ENCODE data around the gene PHF2.

PHF2 gene

GRCh38 chr9:93613174-93613573 lies 36.8 kb downstream of the PHF2 start:
- Histone ChIP-seq H3K27me3 (ENCODE audit: low read depth, low read length) (no peaks in the 10 kb centered on the region), H3K4me1 (ENCODE audit: low read length) (peaks cover 7% of the 10 kb centered on the region), H3K4me3 (ENCODE audit: low read length) (no peak overlapping the region), H3K36me3 (replicated peaks; ENCODE audit: low read depth, low read length) (no peaks in the 10 kb centered on the region), H3K9ac (ENCODE audit: low read length) (no peak overlapping the region), H3K9me3 (ENCODE audit: insufficient read depth, low read length) (peaks cover 9% of the 10 kb centered on the region; the same call in 1 of the 2 replicates), H4K20me1 (ENCODE audit: insufficient read depth, low read length) (peaks cover 20% of the 10 kb centered on the region), H3K79me2 (ENCODE audit: low read length) (peaks cover 36% of the 10 kb centered on the region), H2AFZ (ENCODE audit: low read depth, low read length) (no peak overlapping the region), H3K27ac (ENCODE audit: low read length) (no peak overlapping the region), H3K4me2 (ENCODE audit: low read length) (no peak overlapping the region)
- no peak for TF ChIP-seq EZH2phosphoT487 (IDR thresholded peaks at IDR 0.05; ENCODE audit: low read depth)
- TF ChIP-seq, protein P1, sequence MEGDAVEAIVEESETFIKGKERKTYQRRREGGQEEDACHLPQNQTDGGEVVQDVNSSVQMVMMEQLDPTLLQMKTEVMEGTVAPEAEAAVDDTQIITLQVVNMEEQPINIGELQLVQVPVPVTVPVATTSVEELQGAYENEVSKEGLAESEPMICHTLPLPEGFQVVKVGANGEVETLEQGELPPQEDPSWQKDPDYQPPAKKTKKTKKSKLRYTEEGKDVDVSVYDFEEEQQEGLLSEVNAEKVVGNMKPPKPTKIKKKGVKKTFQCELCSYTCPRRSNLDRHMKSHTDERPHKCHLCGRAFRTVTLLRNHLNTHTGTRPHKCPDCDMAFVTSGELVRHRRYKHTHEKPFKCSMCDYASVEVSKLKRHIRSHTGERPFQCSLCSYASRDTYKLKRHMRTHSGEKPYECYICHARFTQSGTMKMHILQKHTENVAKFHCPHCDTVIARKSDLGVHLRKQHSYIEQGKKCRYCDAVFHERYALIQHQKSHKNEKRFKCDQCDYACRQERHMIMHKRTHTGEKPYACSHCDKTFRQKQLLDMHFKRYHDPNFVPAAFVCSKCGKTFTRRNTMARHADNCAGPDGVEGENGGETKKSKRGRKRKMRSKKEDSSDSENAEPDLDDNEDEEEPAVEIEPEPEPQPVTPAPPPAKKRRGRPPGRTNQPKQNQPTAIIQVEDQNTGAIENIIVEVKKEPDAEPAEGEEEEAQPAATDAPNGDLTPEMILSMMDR (IDR thresholded peaks at IDR 0.05; ENCODE audit: low read depth, low read length): no peak

DNA sequence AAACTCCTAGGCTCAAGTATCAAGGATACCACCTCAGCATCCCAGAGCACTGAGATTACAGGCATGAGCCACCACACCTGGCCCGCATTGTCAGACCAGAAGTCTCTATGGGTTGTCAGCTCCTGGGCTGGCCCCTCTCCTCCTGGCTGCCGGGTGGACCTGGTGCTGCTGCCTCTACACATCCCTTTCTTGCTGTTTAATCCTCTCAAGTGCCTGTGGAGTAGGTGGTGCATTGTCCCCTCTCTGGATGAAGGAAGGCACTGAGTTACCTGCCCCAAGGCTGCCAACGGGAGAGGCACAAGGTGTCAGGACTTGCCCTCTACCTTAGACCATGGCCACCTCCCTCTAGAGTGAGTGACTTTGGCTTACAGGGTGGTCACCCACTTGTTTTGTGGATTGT lies 37.4 kb downstream of the PHF2 start:
- no peak overlapping the region for H2AFZ ChIP-seq (ENCODE audit: low read depth, low read length)
- H3K27ac ChIP-seq (ENCODE audit: low read length): no peak overlapping the region
- TF ChIP-seq, protein P1 (IDR thresholded peaks at IDR 0.05; ENCODE audit: low read depth, low read length): no peak
- TF ChIP-seq EZH2phosphoT487 (IDR thresholded peaks at IDR 0.05; ENCODE audit: low read depth): no peak
- H3K4me3 ChIP-seq (ENCODE audit: low read length): no peak overlapping the region
- H4K20me1 ChIP-seq (ENCODE audit: insufficient read depth, low read length): peaks cover 23% of the 10 kb centered on the region
- H3K36me3 ChIP-seq (replicated peaks; ENCODE audit: low read depth, low read length): no peaks in the 10 kb centered on the region
- peaks cover 7% of the 10 kb centered on the region for H3K4me1 ChIP-seq (ENCODE audit: low read length)
- H3K9ac ChIP-seq (ENCODE audit: low read length): no peak overlapping the region
- H3K79me2 ChIP-seq (ENCODE audit: low read length): peaks cover 38% of the 10 kb centered on the region
- H3K4me2 ChIP-seq (ENCODE audit: low read length): no peak overlapping the region
- no peaks in the 10 kb centered on the region for H3K27me3 ChIP-seq (ENCODE audit: low read depth, low read length)
- peaks cover 9% of the 10 kb centered on the region; the same call in 1 of the 2 replicates for H3K9me3 ChIP-seq (ENCODE audit: insufficient read depth, low read length)

DNA sequence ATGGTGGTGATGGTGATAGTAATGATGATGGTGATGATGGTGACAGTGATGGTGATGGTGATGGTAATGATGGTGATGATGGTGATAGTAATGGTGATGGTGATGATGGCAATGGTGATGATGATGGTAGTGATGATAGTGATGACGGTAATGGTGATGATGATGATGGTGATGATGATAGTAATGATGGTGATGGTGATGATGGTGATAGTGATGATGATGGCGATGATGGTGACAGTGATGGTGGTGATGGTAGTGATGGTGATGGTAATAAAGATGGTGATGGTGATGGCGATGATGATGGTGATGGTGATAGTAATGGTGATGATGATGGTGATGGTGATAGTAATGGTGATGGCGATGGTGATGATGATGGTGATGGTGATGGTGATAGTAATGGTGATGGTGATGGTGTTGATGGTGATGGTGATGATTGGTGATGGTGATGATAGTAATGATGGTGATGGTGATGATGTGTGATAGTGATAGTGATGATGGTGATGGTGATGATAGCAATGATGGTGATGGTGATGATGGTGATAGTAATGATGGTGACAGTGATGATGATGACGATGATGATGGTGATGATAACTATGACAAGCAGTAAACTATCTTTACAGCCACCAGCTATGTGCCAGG lies 38.6 kb downstream of the PHF2 start:
- no peak overlapping the region for H3K4me3 ChIP-seq (ENCODE audit: low read length)
- H3K4me1 ChIP-seq (ENCODE audit: low read length): peaks cover 7% of the 10 kb centered on the region
- H3K27me3 ChIP-seq (ENCODE audit: low read depth, low read length): no peaks in the 10 kb centered on the region
- no peak overlapping the region for H3K27ac ChIP-seq (ENCODE audit: low read length)
- H3K79me2 ChIP-seq (ENCODE audit: low read length): peaks cover 45% of the 10 kb centered on the region
- H4K20me1 ChIP-seq (ENCODE audit: insufficient read depth, low read length): peaks cover 27% of the 10 kb centered on the region
- H3K9me3 ChIP-seq (ENCODE audit: insufficient read depth, low read length): 0 out of 2 replicates have a peak, but pooled peaks cover 3% of the 10 kb centered on the region
- H3K4me2 ChIP-seq (ENCODE audit: low read length): no peak overlapping the region
- no peak overlapping the region for H3K9ac ChIP-seq (ENCODE audit: low read length)
- no peaks in the 10 kb centered on the region for H3K36me3 ChIP-seq (replicated peaks; ENCODE audit: low read depth, low read length)
- TF ChIP-seq, protein P1 (IDR thresholded peaks at IDR 0.05; ENCODE audit: low read depth, low read length): no peak
- TF ChIP-seq EZH2phosphoT487 (IDR thresholded peaks at IDR 0.05; ENCODE audit: low read depth): no peak
- no peak overlapping the region for H2AFZ ChIP-seq (ENCODE audit: low read depth, low read length)

GRCh38 chr9:93616044-93616443 lies 39.7 kb downstream of the PHF2 start:
- TF ChIP-seq, protein P1 (IDR thresholded peaks at IDR 0.05; ENCODE audit: low read depth, low read length): no peak
- TF ChIP-seq EZH2phosphoT487 (IDR thresholded peaks at IDR 0.05; ENCODE audit: low read depth): no peak
- Histone ChIP-seq H3K79me2 (ENCODE audit: low read length) (peaks cover 37% of the 10 kb centered on the region), H3K4me2 (ENCODE audit: low read length) (no peak overlapping the region), H3K27ac (ENCODE audit: low read length) (no peak overlapping the region), H3K9ac (ENCODE audit: low read length) (no peak overlapping the region), H3K4me3 (ENCODE audit: low read length) (no peak overlapping the region), H3K36me3 (replicated peaks; ENCODE audit: low read depth, low read length) (no peaks in the 10 kb centered on the region), H3K4me1 (ENCODE audit: low read length) (peaks cover 7% of the 10 kb centered on the region), H2AFZ (ENCODE audit: low read depth, low read length) (no peak overlapping the region), H4K20me1 (ENCODE audit: insufficient read depth, low read length) (peaks cover 27% of the 10 kb centered on the region), H3K27me3 (ENCODE audit: low read depth, low read length) (no peaks in the 10 kb centered on the region), H3K9me3 (ENCODE audit: insufficient read depth, low read length) (no peaks in the 10 kb centered on the region)

All from OCI-LY3 (cell line).